SK-N-DZ (cell line): ENCODE data around the gene HCAR2.
"Not testable (repeated sequence)": the region's sequence is repeated elsewhere in the genome, so short reads cannot be mapped to it uniquely, and the experiment has no call there.

Experiments
- DNase-seq: peaks from one replicate; pipeline ENCODE4 v3.0.0-alpha.2; 2015; ENCODE audit warnings: low spot score

The HCAR2 gene

DNA sequence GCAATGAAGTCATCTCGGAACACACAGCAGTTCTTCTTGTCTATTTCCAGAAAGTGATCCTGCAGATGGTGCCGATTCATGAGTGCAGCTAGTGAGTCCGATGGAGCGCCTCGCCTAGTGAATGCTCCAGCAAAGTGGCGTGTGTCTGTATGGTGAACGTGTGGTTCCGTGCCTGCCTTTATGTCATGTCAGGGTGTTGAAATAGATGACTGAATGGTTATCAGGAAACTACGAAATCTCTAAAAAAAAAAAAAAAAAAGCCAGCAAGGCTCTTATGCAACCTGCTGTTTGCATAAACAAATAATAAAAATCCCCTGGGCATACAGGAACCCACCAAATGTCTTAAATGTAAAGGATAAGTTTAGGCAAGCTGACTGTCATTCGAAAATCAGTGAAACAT is 13.5 kb upstream of the HCAR2 start, which contains the start of gene HCAR3:
Gene HCAR3, minus strand, starts transcription at position 154 of the 400 bp plus-strand sequence. Its CDS starts 74 bp downstream, at position 80.
- DNase-seq: not testable (repeated sequence)

DNA sequence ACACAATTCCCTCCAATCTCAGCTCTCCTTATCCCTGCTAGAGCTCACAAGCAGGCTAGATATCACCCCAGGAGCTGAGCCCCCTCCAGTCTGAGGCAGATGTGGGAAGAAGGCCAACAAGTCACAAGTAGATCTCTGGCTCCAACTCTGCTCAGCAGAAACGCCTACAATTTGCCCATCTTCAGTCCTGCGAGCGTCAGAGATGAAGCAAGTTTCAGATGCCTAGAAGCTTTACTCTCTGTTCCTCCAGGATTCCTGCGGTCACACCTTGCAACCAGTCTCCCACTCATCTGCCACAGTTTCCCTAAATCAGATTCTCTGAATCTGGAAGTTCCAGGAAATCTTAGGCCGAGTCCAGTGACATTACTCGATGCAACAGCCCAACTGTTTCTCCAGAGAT is 12.1 kb upstream of the HCAR2 start:
- DNase-seq: not testable (repeated sequence)

DNA sequence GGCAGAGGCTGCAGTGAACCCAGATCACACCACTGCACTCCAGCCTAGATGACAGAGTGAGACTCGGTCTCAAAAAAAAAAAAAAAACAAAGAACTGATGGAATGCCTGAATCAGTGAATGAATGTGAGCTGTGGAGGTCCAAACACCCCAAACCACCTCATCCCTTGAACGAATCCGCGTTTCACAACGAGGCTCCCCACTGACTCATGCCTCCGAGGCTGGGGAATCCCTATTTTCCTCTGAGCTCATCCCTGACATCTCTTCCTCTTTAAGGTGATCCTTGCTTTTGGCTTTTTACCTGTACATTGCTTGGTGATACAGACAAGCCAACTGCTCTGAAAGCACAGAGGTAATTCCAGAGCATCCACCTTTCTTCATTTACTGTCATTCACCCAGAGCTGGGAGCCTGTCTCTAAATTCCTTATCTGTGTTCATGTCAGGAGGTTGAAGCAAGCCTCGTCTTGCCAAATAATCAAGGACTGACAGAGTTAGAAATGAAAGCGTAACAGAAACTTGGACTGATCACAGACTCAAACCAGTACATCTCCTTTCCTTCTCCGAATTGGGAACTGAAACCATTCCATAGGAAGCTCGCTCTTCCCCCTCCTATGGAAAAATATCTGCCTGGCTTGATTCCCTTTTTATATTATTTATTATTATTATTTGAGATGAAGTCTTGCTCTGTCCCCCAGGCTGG is 10.5 kb upstream of the HCAR2 start:
- DNase-seq: not testable (repeated sequence)

DNA sequence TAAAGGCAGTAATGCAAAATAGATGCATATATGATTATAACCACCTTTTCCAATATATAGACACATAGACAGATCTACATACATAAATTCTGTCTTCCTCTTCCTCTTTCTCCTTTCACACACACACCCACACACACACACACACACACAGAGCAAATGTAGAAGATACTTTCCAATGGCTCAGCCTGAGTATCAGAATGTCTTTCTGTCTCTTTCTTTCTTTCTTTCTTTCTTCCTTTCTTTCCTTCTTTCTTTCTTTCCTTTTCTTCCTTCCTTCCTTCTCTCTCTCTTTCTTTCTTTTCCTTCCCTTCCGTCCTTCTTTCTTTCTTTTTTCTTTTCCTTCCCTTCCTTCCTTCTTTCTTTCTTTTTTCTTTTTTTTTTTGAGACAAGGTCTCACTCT is 8.1 kb upstream of the HCAR2 start:
- DNase-seq: not testable (repeated sequence)

DNA sequence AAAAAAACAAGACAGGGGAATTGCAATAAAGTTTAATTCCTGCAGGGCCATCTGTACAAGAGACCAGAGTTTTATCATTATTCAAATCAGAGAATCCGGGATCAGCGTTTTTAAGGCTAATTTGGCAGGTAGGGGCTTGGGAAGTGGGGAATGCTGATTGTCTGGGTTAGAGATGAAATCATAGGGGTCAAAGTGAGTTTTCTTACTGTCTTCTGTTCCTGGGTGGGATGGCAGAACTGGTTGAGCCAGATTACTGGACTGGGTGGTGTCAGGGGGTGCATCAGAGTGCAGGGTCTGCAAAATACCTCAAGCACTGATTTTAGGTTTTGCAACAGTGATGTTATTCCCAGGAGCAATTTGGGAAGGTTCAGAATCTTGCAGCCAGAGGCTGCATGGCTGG is 7.2 kb upstream of the HCAR2 start:
- DNase-seq: not testable (repeated sequence)

DNA sequence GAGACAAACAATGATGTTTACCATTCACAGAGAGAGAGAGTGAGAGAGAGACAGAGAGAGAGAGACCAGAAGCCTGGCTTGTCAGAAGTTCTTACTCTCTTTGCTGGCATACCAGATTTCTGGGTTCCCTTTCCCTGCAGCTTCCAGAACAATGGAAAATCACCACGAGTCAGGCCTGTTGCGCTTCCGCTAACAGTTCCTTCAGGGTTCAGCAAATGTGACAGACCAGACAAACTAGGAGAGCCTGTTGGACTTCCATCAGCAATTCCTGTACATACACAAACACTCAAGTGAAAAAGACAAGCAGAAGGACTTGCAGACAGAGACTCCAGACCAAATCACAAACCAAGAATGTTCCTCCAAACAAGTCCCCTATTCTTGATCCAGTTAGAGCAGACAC is 6.1 kb upstream of the HCAR2 start:
- DNase-seq: not testable (repeated sequence)

DNA sequence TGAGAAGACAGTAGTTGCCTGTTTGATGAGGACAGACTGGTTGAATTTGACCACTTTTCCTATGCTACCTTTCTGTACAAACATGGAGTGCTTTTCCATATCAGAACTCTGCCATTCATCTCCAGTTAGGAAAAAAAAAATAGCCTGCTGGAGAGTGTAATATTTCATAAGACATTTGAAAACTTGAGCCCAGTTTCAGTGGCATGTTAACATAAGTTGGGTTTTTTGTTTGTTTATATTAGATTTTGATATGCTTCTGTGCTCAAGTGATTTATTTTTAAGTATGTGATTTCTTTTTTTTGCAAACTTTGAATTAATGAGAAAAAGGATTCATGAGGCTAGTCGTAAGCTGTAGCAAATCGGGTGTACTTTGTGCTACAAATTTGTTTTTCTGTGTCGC is 684 bp upstream of the HCAR2 start:
- DNase-seq: not testable (repeated sequence)

DNA sequence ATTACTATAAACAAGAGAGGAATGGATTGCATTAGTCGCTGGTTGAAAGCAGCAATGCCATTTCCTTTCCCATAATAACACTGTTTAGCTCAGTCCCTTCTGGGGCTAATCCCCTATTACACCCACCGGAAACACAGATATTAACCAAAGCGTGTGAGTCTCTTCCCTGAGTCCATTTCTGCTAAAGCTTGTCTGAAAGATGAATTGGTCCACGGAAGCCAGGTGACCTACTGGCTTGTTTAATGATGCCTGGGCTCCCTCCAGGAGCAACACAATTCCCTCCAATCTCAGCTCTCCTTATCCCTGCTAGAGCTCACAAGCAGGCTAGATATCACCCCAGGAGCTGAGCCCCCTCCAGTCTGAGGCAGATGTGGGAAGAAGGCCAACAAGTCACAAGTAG is 1.7 kb downstream of the HCAR2 start:
- DNase-seq: not testable (repeated sequence)

DNA sequence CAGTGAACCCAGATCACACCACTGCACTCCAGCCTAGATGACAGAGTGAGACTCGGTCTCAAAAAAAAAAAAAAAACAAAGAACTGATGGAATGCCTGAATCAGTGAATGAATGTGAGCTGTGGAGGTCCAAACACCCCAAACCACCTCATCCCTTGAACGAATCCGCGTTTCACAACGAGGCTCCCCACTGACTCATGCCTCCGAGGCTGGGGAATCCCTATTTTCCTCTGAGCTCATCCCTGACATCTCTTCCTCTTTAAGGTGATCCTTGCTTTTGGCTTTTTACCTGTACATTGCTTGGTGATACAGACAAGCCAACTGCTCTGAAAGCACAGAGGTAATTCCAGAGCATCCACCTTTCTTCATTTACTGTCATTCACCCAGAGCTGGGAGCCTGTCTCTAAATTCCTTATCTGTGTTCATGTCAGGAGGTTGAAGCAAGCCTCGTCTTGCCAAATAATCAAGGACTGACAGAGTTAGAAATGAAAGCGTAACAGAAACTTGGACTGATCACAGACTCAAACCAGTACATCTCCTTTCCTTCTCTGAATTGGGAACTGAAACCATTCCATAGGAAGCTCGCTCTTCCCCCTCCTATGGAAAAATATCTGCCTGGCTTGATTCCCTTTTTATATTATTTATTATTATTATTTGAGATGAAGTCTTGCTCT is 3.0 kb downstream of the HCAR2 start:
- not testable (repeated sequence) for DNase-seq

DNA sequence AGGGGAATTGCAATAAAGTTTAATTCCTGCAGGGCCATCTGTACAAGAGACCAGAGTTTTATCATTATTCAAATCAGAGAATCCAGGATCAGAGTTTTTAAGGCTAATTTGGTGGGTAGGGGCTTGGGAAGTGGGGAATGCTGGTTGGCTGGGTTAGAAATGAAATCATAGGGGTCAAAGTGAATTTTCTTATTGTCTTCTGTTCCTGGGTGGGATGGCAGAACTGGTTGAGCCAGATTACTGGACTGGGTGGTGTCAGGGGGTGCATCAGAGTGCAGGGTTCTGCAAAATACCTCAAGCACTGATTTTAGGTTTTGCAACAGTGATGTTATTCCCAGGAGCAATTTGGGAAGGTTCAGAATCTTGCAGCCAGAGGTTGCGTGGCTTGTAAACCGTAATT is 6.2 kb downstream of the HCAR2 start:
- not testable (repeated sequence) for DNase-seq

DNA sequence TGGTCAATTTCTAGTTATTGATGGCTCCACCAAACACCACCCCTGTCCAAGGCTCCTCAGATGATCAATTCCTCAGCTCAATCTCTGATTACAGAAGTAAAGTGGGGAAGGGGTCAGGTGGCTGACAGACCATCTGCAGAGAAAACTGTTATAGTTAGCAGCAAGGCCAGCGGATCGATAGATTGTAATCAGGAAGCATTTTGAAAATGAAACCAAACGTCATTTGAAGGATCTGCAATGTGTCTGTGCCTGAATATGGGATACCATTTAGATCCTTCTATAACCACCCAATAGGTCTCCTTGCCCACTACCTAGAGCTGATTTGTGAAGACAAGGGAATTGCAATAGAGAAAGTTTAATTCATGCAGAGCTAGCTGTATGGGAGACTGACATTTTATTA is 11.6 kb downstream of the HCAR2 start:
- peak; percentile 52 for DNase-seq

DNA sequence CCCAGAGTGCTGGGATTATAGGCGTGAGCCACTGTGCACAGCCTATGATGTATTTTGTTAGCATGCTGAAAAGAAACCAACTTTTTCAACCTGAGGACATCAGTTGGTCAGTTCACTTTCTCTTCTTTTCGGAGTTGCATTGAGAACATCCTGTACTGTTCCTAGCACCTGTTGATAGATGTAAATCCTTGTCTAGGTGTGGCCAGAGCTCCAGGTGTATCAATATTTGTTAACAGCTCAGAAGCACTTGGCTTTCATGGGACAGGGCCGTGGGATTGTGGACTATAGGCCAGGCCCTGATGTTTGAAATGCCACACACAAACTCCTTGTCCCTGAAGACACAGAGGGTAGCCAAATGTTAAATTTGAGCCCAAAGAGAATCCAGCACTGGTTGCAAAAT is 14.9 kb downstream of the HCAR2 start:
- DNase-seq: no peak

DNA sequence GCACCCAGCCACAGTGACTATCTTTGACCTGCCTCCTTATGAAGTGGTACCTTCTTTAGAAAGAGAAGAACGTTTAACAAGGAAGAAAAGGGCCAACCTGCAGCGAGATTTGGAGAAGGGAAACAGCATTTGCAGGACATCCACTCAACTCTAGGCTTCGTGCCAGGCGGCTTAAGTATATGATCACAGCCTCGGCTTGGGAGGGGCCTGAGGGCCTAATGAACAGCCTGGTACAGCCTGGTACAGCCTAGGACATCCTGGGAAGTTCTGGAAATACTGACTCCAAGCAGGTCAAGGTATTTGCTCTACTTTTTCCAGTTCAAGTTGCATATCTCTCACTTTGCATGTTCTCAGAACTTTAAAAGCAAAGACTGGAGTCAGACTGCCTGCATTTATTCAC is 16.1 kb downstream of the HCAR2 start:
- no peak for DNase-seq

DNA sequence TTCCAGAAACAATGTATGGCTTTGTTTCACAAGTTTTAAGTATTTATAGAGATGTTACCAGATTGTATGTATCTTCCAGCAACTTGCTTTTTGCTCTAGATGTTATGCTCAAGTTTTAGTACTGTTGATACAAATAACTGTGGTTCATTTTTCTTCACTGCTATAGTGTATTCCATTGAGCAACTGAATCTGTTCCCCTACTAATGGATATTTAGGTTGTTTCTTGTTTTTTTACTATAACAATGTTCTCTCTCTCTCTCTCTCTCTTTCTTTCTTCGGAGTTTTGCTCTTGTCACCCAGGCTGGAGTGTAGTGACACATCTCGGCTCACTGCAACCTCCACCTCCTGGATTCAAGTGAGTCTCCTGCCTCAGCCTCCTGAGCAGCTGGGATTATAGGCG is 16.6 kb downstream of the HCAR2 start:
- DNase-seq: no peak

DNA sequence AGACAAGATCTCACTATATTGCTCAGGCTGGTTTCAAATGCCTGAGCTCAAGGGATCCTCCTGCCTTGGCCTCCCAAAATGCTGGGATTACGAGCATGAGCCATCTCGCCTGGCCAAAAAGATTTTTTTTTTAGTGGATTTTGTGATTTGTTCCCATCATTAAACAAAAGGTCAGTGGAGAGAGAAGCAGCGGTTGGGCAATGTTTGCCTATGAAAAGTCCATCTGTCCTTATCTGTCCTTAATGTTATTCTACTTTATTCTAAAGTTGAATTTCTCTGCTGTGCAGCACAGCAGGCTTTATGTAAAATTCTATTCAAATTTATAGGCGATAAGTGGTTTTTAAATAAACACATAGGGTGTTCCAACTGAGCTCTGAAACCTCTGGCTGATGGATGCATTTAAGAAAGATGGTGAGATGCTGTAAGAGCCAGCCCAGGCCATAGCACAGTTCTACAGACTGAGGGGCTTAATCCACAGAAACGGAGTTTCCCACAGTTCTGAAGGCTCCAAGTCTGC is 18.8 kb downstream of the HCAR2 start:
- no peak for DNase-seq

DNA sequence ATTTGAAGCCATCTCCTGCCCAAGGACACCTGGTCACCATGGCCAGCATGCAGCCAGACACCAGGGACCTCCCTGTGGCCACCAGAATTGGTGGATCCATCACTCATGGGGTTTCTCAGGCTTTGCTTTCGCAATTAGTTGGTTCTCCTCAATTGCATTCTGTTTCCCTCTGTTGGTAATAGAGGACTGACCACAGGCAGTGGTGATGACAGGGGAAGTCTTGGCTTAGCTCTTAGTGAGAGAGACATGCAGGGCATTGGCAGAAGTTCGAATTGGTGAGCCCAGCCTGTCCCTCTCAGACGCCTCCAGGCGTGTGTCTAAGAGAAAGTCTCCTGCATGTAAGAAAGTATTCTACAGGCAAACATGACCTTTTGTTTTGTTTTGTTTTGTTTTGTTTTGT is 21.3 kb downstream of the HCAR2 start:
- DNase-seq: no peak

DNA sequence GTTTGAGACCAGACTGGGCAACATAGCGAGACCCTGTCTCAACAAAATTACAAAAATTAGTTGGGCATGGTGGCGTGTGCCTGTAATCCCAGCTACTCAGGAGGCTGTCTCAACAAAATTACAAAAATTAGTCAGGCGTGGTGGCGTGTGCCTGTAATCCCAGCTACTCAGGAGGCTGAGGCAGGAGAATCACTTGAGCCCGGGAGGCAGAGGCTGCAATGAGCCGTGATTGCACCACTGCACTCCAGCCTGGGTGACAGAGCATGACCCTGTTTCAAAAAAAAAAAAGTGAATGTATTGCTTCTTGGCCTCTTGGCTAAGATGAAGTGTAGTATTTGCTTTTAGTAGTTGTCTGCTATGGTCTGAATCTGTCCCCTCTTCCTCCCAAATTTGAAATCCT is 22.2 kb downstream of the HCAR2 start:
- not testable (repeated sequence) for DNase-seq

DNA sequence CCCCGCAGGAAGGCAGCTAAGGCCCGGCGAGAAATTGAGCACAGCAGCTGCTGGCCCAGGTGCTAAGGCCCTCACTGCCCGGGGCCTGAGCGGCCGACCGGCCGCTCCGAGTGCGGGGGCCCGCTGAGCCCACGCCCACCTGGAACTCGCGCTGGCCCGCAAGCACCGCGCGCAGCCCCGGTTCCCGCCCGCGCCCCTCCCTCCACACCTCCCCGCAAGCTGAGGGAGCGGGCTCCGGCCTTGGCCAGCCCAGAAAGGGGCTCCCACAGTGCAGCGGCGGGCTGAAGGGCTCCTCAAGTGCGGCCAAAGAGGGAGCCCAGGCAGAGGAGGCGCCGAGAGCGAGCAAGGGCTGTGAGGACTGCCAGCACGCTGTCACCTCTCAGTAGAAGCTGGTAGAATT is 26.4 kb downstream of the HCAR2 start:
- DNase-seq: not testable (repeated sequence)

DNA sequence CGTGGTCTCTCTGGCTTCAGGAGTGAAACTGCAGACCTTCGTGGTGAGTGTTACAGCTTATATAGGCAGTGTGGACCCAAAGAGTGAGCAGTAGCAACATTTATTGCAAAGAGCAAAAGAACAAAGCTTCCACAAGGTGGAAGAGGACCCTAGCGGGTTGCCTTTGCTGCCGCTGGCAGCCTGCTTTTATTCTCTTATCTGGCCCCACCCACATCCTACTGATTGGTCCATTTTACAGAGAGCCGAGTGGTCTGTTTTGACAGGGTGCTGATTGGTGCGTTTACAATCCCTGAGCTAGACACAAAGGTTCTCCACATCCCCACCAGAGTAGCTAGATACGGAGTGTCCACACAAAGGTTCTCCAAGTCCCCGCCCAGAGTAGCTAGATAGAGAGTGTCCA is 27.1 kb downstream of the HCAR2 start:
- not testable (repeated sequence) for DNase-seq

DNA sequence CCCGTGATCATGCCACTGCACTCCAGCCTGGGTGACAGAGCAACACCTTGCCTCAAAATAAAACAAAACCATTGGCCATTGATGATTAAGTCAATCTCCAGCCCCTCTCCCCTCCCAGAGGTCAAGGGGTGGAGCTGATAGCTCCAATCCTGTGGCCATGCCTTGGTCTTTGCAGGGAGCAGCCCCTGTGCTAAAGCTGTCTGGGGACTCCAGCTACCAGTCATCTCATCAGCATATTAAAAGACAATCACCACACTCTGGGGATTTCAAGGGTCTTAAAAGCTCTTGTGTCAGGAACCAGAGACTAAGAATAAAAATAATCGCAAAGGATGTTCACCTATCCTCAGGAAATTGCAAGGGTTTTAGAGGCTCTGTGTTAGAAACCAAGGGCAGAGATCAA is 30.6 kb downstream of the HCAR2 start:
- no peak for DNase-seq

DNA sequence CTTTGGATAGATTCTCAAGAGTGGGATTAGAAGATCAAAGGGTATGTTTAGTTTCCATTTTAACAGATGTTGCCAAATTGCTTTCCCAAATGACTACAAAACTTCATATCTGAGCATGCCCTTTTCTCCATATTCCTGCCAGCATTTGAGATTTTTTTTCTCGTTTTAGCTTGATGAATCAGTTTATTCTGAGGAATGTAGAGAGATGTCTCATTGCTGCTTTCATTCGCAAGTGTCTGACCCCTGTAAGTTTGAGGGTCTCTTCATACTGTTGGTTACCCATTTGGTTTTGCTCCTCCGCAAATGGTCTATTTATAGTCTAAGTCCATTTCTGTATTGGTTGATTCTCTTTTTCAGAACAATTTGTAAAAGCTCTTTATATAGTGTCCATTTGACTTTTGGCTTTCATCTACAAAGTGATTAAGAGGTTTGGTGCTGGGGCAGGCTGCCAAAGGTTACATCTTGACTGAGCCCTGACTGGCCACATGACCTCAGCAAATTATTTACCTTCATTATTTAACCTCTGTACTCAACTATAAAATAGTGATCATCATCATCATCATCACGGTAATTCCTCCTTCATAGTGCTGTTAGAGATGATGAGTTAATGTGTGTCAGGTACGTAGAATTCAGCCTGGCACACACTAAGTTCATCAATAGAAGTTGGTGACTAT is 33.6 kb downstream of the HCAR2 start:
- no peak for DNase-seq

DNA sequence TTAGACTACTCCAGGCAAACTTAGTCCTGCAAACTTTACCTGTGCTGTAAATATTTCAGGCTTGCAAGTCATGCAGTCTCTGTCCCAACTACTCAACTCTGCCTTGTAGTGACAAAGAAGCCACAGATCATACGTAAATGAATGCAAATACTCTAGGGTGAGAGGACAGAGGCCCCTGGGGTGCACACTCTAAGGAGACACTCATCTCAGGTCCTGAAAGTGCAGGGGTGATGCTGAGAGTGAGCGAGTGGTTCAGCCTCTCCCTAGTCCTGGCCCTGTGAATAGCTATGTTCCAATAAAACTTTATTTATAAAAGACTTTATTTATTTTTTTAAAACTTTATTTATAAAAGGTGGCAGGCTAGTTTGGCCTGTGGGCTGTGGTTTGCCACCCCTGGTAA is 34.9 kb downstream of the HCAR2 start:
- DNase-seq: no peak
